Measurements from ENCODE around the gene GCG. TPM values are rescaled to one million over a fixed set of nuclear protein-coding genes. Genes with fewer than 3 reads are reported as not detected.
A peak's percentile ranks its signal among the peaks of the same experiment; 100 is the strongest.

The GCG gene
- total and polyA plus RNA-seq, 10 of the 15 experiments (the other 5 are each of a cell fraction or from before 2014, with no cell fraction given) = not detected

DNA sequence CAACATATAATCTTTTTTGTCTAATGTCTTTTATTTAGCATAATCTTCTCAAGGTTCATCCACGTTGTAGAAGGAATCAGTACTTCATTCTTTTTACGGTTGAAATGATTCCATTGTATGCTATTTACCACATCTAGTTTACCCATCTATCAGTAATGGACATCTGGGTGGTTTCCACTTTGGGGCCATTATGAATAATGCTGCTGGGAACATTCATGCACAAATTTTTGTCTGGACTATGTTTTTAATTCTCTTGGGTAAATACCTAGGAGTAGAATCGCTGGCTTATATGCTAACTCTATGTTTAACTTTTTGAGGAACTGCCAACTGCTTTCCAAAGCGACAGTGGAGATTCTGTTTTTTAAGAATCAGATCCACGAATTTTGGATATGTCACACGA, 7.4 kb upstream of the GCG start:
- Histone ChIP-seq H3K27ac (ENCODE audit: control insufficient read depth, insufficient read depth) (no peak overlapping the region), H3K36me3 (ENCODE audit: control insufficient read depth in 2 of 2, insufficient read depth in 2 of 2, low read length in 1 of 2) (no peaks in the 10 kb centered on the region), H3K27me3 (replicated peaks in 1 of 2; ENCODE audit: control insufficient read depth in 2 of 2, insufficient read depth in 2 of 2, low read length in 1 of 2) (no peaks in the 10 kb centered on the region), H3K4me3 (no peak overlapping the region), H4K20me1 (ENCODE audit: control insufficient read depth, insufficient read depth) (no peaks in the 10 kb centered on the region), H3K9ac (ENCODE audit: control insufficient read depth, insufficient read depth, low read length) (no peak overlapping the region), H3K4me1 (ENCODE audit: control insufficient read depth, insufficient read depth, low read length) (no peaks in the 10 kb centered on the region), H3K9me3 (replicated peaks; ENCODE audit: control insufficient read depth, insufficient read depth, low read length) (no peaks in the 10 kb centered on the region), H3K4me2 (ENCODE audit: control insufficient read depth, insufficient read depth) (no peak overlapping the region), H3K79me2 (ENCODE audit: control insufficient read depth, insufficient read depth, low read length) (no peaks in the 10 kb centered on the region), H2AFZ (ENCODE audit: control insufficient read depth, low read depth, low read length) (no peak overlapping the region)
- 46% methylated on average over 6 of the region's 6 CpGs for WGBS (ENCODE audit: insufficient coverage, insufficient replicate concordance, low lambda C conversion rate, missing lambda C conversion rate)
- ChIA-PET RAD21 (ENCODE audit: unreplicated experiment) (no interaction called here), CTCF (interaction anchor here (1.2 kb wide), 1 partner anchor 9 kb away, joined by 3 read pairs; no protein-coding TSS in a partner anchor), POLR2A (no interaction called here), SMC1A (ENCODE audit: uncharacterized antibody, unreplicated experiment) (interaction anchor here (1.8 kb wide), 1 partner anchor 10 kb away, joined by 4 read pairs; no protein-coding TSS in a partner anchor)
- no peak for FAIRE-seq
- peak; percentile 15; the same call in 1 of the 3 replicates for ATAC-seq
- in situ Hi-C loops (cut with MboI) (no loop called here), intact Hi-C loops (cut with micrococcal nuclease; ENCODE audit: unreplicated experiment) (no loop called here)
- BruUV-seq (replicated peaks) = no TSS peak
- DNase-seq (ENCODE audit: low read depth, low spot score) = no peak
- TF ChIP-seq, protein P1, sequence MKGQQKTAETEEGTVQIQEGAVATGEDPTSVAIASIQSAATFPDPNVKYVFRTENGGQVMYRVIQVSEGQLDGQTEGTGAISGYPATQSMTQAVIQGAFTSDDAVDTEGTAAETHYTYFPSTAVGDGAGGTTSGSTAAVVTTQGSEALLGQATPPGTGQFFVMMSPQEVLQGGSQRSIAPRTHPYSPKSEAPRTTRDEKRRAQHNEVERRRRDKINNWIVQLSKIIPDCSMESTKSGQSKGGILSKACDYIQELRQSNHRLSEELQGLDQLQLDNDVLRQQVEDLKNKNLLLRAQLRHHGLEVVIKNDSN (IDR thresholded peaks at IDR 0.05; ENCODE audit: borderline replicate concordance, extremely low read length, insufficient read depth, low read depth, low read length) = no peak
- TF ChIP-seq, protein P2, sequence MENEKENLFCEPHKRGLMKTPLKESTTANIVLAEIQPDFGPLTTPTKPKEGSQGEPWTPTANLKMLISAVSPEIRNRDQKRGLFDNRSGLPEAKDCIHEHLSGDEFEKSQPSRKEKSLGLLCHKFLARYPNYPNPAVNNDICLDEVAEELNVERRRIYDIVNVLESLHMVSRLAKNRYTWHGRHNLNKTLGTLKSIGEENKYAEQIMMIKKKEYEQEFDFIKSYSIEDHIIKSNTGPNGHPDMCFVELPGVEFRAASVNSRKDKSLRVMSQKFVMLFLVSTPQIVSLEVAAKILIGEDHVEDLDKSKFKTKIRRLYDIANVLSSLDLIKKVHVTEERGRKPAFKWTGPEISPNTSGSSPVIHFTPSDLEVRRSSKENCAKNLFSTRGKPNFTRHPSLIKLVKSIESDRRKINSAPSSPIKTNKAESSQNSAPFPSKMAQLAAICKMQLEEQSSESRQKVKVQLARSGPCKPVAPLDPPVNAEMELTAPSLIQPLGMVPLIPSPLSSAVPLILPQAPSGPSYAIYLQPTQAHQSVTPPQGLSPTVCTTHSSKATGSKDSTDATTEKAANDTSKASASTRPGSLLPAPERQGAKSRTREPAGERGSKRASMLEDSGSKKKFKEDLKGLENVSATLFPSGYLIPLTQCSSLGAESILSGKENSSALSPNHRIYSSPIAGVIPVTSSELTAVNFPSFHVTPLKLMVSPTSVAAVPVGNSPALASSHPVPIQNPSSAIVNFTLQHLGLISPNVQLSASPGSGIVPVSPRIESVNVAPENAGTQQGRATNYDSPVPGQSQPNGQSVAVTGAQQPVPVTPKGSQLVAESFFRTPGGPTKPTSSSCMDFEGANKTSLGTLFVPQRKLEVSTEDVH (IDR thresholded peaks at IDR 0.05; ENCODE audit: low read depth, partially characterized antibody) = no peak
- TF ChIP-seq ZNF622 (IDR thresholded peaks at IDR 0.05) = no peak
- TF ChIP-seq, protein P3, sequence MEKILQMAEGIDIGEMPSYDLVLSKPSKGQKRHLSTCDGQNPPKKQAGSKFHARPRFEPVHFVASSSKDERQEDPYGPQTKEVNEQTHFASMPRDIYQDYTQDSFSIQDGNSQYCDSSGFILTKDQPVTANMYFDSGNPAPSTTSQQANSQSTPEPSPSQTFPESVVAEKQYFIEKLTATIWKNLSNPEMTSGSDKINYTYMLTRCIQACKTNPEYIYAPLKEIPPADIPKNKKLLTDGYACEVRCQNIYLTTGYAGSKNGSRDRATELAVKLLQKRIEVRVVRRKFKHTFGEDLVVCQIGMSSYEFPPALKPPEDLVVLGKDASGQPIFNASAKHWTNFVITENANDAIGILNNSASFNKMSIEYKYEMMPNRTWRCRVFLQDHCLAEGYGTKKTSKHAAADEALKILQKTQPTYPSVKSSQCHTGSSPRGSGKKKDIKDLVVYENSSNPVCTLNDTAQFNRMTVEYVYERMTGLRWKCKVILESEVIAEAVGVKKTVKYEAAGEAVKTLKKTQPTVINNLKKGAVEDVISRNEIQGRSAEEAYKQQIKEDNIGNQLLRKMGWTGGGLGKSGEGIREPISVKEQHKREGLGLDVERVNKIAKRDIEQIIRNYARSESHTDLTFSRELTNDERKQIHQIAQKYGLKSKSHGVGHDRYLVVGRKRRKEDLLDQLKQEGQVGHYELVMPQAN (conservative IDR thresholded peaks at IDR 0.05) = no peak
- TF ChIP-seq ZNF274 (IDR thresholded peaks at IDR 0.05; ENCODE audit: insufficient read depth, insufficient read length) = no peak
- no peak for TF ChIP-seq ZNF217 (IDR thresholded peaks at IDR 0.05)
- TF ChIP-seq SMARCA5 (IDR thresholded peaks at IDR 0.05) = no peak
- no peak for TF ChIP-seq RAD21 (IDR thresholded peaks at IDR 0.05; ENCODE audit: insufficient read depth, low read depth, low read length)
- TF ChIP-seq EGR1 (IDR thresholded peaks at IDR 0.05; ENCODE audit: borderline replicate concordance in 1 of 2, low read depth in 2 of 2, low read length in 2 of 2) = no peak
- no peak for TF ChIP-seq DPF2 (IDR thresholded peaks at IDR 0.05)
- no peak for TF ChIP-seq MYC (IDR thresholded peaks at IDR 0.05; ENCODE audit: insufficient read depth, insufficient read length, insufficient replicate concordance, low read length, severe bottlenecking)
- no peak for TF ChIP-seq FOS (IDR thresholded peaks at IDR 0.05; ENCODE audit: borderline replicate concordance, extremely low read depth, insufficient read length)

Measured in GM12878 (cell line).